Epithelial cell of proximal tubule (primary cell): Measurements from ENCODE around the gene ASCC1. TPM values are rescaled to one million over a fixed set of nuclear protein-coding genes. Genes with fewer than 3 reads are reported as not detected.

Source experiments
- DNase-seq: peaks from one replicate; pipeline ENCODE4 v3.0.0-alpha.2; 2011; ENCODE audit warnings: low read depth
- H3K4me3 ChIP-seq: 2 replicates; pipeline ENCODE4 v1.5.1; 2011; ENCODE audit warnings: low read depth, mild to moderate bottlenecking, low read length
- CTCF ChIP-seq: conservative IDR thresholded peaks from 2 replicates; pipeline ENCODE4 v1.5.1; 2012; ENCODE audit warnings: low read depth, mild to moderate bottlenecking, low read length
- total RNA-seq: library from RNA; depleted of rRNA; stranded (reverse); fragments of >200 nt; gene quantifications from 2 replicates; pipeline ENCODE4 v1.2.3, GENCODE V29; 2015

Gene ASCC1
- total RNA-seq, 1 donor from 2014 or later, result 21.4 TPM

- no peak for TF ChIP-seq CTCF
- no peak overlapping the region for H3K4me3 ChIP-seq
- no peak for DNase-seq
Observed at GRCh38 chr10:72184156-72184555, 31.9 kb downstream of the ASCC1 start.

DNA sequence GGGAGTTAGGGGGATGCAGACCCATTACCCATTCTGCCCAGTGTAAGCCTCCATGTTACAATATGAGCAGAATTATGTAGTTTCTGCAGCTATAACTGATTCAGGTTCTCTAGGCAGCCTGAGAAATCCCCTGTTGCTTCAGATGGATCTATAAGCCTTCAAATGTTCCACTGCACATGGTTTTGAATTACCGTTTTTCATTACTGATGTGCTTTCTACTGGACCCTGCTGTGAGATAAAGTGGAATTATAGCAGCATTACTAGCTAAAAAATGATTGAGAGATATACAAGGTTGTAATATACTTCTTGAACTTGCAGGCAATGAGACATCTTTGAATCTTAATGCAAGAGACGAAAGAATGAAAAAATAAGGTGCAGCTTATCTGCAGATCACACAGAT lies 38.6 kb downstream of the ASCC1 start:
- DNase-seq, result no peak
- TF ChIP-seq CTCF, result no peak
- H3K4me3 ChIP-seq, result no peak overlapping the region

DNA sequence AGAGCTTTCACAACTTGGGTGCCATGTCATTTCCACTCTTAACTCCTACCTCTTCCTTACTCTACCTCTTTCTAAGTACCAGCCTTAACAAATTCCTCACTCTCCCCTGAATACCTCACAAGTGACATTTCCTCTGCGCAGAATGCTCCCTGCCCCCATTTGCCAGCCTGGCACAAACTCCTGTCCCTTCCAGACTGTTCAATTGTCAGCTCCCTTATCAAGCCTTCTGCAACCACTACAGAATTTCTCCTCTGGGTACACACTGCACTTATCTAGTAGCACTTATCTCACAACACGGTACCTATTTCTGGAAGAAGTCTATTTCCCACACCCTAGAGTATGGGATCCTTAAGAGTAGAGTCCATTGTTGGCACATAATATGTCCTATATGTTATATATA lies 39.4 kb downstream of the ASCC1 start:
- TF ChIP-seq CTCF, result no peak
- H3K4me3 ChIP-seq, result no peak overlapping the region
- DNase-seq, result no peak

- no peak for DNase-seq
- H3K4me3 ChIP-seq, result no peak overlapping the region
- no peak for TF ChIP-seq CTCF
Observed at GRCh38 chr10:72175149-72175548, 40.9 kb downstream of the ASCC1 start.

DNA sequence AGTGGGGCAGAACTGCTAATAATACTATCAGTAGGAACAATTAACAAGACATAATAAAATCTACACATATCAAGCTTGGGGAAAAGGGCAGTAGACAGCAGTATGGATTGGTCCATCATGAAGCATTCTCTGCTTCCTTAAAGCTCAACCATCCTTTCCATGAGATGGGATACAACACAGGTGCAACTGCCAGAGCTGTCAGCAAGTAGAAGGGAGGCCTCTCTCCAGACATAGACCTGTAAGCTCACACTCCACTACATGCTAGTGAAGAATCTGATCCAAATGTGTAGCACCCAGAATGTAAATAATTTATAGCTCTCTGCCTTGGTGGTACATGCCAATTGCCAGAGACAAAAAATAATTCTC lies 41.8 kb downstream of the ASCC1 start:
- TF ChIP-seq CTCF, result no peak
- H3K4me3 ChIP-seq, result no peak overlapping the region
- no peak for DNase-seq

DNA sequence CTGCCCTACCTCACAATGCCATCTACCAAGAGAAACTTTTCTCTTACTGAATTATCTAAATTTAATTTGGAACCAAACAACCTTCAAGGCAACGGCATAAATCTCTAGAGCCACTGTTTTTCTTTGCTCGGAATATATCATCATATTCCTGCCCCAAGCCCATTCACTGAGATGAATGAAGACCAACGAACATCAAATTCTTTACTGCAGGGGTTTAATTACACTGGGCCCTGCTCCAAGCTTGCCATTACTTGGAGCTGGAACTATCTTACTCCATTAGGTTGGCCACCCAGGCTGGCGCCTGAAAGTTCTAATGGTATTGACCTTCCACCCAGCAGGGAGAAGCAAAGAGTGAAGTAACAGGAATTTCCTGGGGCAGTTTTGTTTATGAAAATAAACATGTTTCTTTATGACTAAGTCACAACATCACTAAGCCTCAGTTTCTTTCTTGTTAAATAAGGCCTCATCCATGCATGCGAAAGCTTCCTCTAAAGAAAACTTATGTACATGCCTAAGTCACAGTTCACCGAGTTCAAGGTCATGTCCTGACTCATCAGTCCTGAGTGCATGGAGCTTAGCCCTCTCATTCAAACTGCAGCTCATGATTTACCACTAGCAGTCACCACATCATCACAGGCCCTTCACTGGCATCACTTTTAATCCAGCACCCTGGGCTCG lies 42.3 kb downstream of the ASCC1 start:
- DNase-seq, result peak; percentile 46

More for the DNA sequence above, 42.3 kb downstream of the ASCC1 start:
- no peak for TF ChIP-seq CTCF
- H3K4me3 ChIP-seq, result no peak overlapping the region
